GM12878 (cell line): ENCODE data around the gene SNX21. TPM values are rescaled to one million over a fixed set of nuclear protein-coding genes. Genes with fewer than 3 reads are reported as not detected.
"Not testable (repeated sequence)": the region's sequence is repeated elsewhere in the genome, so short reads cannot be mapped to it uniquely, and the experiment has no call there.

Source experiments
- ATAC-seq: fragments of 200-7000 bp; cut with Tn5 transposase; 3 replicates; pipeline ENCODE4 v1.9.1; 2020; ENCODE audit warnings: mild to moderate bottlenecking, moderate library complexity
- BruUV-seq: library from RNA; stranded (reverse); fragments of 400-500 nt; replicated peaks from 2 replicates; lab custom pipeline; 2021; lab: Mats Ljungman, UMichigan
- CTCF ChIA-PET: fragments of 300-600 bp; sonication (Branson Sonifier 250); formaldehyde crosslinking; extraction: SDS; loops from one replicate; lab custom pipeline; 2021; ENCODE audit warnings: inconsistent platforms; lab: Yijun Ruan, JAX
- POLR2A ChIA-PET: fragments of 350-600 bp; formaldehyde crosslinking; extraction: SDS; loops from one replicate; lab custom pipeline; 2021; ENCODE audit warnings: inconsistent platforms; lab: Charles Lee
- RAD21 ChIA-PET: fragments of 300-600 bp; sonication (Branson Sonifier 250); formaldehyde crosslinking; loops from one replicate; lab custom pipeline; 2023; ENCODE audit warnings: antibody characterized with exemption; ENCODE audit not compliant: unreplicated experiment; lab: Charles Lee
- SMC1A ChIA-PET: fragments of 300-600 bp; sonication (Branson Sonifier 250); formaldehyde crosslinking; loops from one replicate; lab custom pipeline; 2023; ENCODE audit not compliant: unreplicated experiment, uncharacterized antibody; lab: Charles Lee
- DNase-seq: peaks from one replicate; pipeline ENCODE4 v3.0.0-alpha.2; 2011; ENCODE audit warnings: low read depth, low spot score
- FAIRE-seq: peaks from 3 replicates; lab custom pipeline; 2011; peaks lifted over from hg19 to GRCh38; lab: Jason Lieb, UNC
- H2AFZ ChIP-seq: 2 replicates; pipeline ENCODE4 v1.6.0; 2011; ENCODE audit warnings: low read depth, low read length, control low read depth; ENCODE audit not compliant: control insufficient read depth
- H3K27ac ChIP-seq: 2 replicates; pipeline ENCODE4 v1.5.1; 2011; ENCODE audit warnings: control low read depth; ENCODE audit not compliant: control insufficient read depth, insufficient read depth
- H3K27me3 ChIP-seq, 2 experiments: replicated peaks in 1 of 2; 2 replicates each; pipeline versions ENCODE4 v1.6.0 to v1.6.1; 2011; ENCODE audit warnings: low read length in 1 of 2; ENCODE audit not compliant: control insufficient read depth in 2 of 2, insufficient read depth in 2 of 2
- H3K36me3 ChIP-seq, 2 experiments: 2 replicates each; pipeline ENCODE4 v1.5.1; 2011; ENCODE audit warnings: low read length in 1 of 2; ENCODE audit not compliant: control insufficient read depth in 2 of 2, insufficient read depth in 2 of 2
- H3K4me1 ChIP-seq: 2 replicates; pipeline ENCODE4 v1.6.1; 2011; ENCODE audit warnings: mild to moderate bottlenecking, low read length, moderate library complexity, mixed read lengths; ENCODE audit not compliant: control insufficient read depth, insufficient read depth
- H3K4me2 ChIP-seq: 2 replicates; pipeline ENCODE4 v1.6.0; 2011; ENCODE audit warnings: control low read depth; ENCODE audit not compliant: control insufficient read depth, insufficient read depth
- H3K4me3 ChIP-seq: fragments of 200-600 bp; sonication (generic); 2 replicates; pipeline ENCODE4 v1.5.1; 2016
- H3K79me2 ChIP-seq: 2 replicates; pipeline ENCODE4 v1.6.0; 2011; ENCODE audit warnings: low read length; ENCODE audit not compliant: control insufficient read depth, insufficient read depth
- H3K9ac ChIP-seq: 2 replicates; pipeline ENCODE4 v1.8.0; 2011; ENCODE audit warnings: low read length, control low read depth, mixed read lengths; ENCODE audit not compliant: control insufficient read depth, insufficient read depth
- H3K9me3 ChIP-seq: replicated peaks from 3 replicates; pipeline ENCODE4 v1.5.1; 2011; ENCODE audit warnings: mild to moderate bottlenecking, low read length; ENCODE audit not compliant: control insufficient read depth, insufficient read depth
- H4K20me1 ChIP-seq: 2 replicates; pipeline ENCODE4 v1.6.0; 2011; ENCODE audit not compliant: control insufficient read depth, insufficient read depth
- PML ChIP-seq: IDR thresholded peaks from 2 replicates; pipeline ENCODE4 v1.6.1; 2012; ENCODE audit warnings: low read length, inconsistent platforms
- STAT1 ChIP-seq: fragments of 450-650 bp; conservative IDR thresholded peaks from 2 replicates; pipeline ENCODE4 v1.6.1; 2014; ENCODE audit warnings: antibody characterized with exemption, mild to moderate bottlenecking
- WGBS: methylation state at CpG from one replicate; pipeline ENCODE4 v1.1.6; 2016; ENCODE audit warnings: low lambda C conversion rate; ENCODE audit not compliant: insufficient replicate concordance, insufficient coverage; ENCODE audit errors: missing lambda C conversion rate; 5-methylcytosine and 5-hydroxymethylcytosine counted together
- in situ Hi-C: fragments of 300-500 bp; cut with MboI; formaldehyde crosslinking; loops from 9 replicates; pipeline ENCODE4 v1.14.3; 2018; ENCODE audit warnings: mixed read lengths
- intact Hi-C: fragments of 100-400 bp; cut with micrococcal nuclease; formaldehyde crosslinking; loops from one replicate; pipeline ENCODE4 v1.14.2; 2022; ENCODE audit not compliant: unreplicated experiment
- polyA plus RNA-seq, 11 experiments: library from polyadenylated mRNA; depleted of rRNA in 4 of 11; unstranded in 6 of 11; stranded (reverse) in 5 of 11; fragments of >200 nt; fragmentation: Nextera tagmentation in 4 of 11; fragmentation: Illumina TruSeq in 1 of 11; extraction: Ambion mirVana in 4 of 11; extraction: Trizol in 1 of 11; gene quantifications; 1 replicate in 1 of 11; 2 replicates in 10 of 11; pipeline versions ENCODE4 v1.2.1 to v1.2.3, GENCODE V29; 2011 to 2016; ENCODE audit warnings: inconsistent platforms in 2 of 11, missing spikeins in 2 of 11, low read depth in 1 of 11
- total RNA-seq, 4 experiments: library from RNA; depleted of rRNA in 3 of 4; stranded (reverse); fragments of >200 nt in 3 of 4; fragmentation: Illumina TruSeq in 1 of 4; extraction: Trizol in 1 of 4; gene quantifications; 2 replicates each; pipeline versions ENCODE4 v1.2.1 to v1.2.3, GENCODE V29; 2013 to 2021

The SNX21 gene
- total and polyA plus RNA-seq, 10 of the 15 experiments (the other 5 are each of a cell fraction or from before 2014, with no cell fraction given) = 0.10 to 1.4 (median 0.57) TPM

- no peaks in the 10 kb centered on the region for H4K20me1 ChIP-seq
- H3K4me1 ChIP-seq = 0 out of 2 replicates have a peak, but pooled peaks cover 5% of the 10 kb centered on the region
- H3K4me3 ChIP-seq = no peak overlapping the region
- in situ Hi-C loops (no loop called here), intact Hi-C loops (no loop called here)
- H3K36me3 ChIP-seq = peaks cover 2 to 7% of the 10 kb centered on the region in 2 experiments; a peak in 3 of 4 replicates
- ChIA-PET SMC1A (interaction anchor here (0.9 to 2.2 kb wide), 2 partner anchors 45 to 165 kb away, joined by 3 to 6 read pairs; no protein-coding TSS in a partner anchor), CTCF (interaction anchor here (0.7 to 1.6 kb wide), 5 partner anchors 11 to 217 kb away, joined by 3 to 5 read pairs (median 4); no protein-coding TSS in a partner anchor), POLR2A (interaction anchor here (0.7 to 0.9 kb wide), 2 partner anchors 137 to 138 kb away, joined by 3 read pairs; partner anchors contain the start of gene PCIF1), RAD21 (no interaction called here)
- H3K9ac ChIP-seq = no peak overlapping the region
- DNase-seq (no peak), FAIRE-seq (no peak), ATAC-seq (no peak)
- no peak overlapping the region for H2AFZ ChIP-seq
- H3K9me3 ChIP-seq = no peaks in the 10 kb centered on the region
- no peak for TF ChIP-seq STAT1
- TF ChIP-seq PML = no peak
- H3K4me2 ChIP-seq = no peak overlapping the region
- H3K79me2 ChIP-seq = peaks cover 14% of the 10 kb centered on the region
- no peaks in the 10 kb centered on the region for H3K27me3 ChIP-seq
- BruUV-seq = no TSS peak
- 95% methylated on average over 11 of the region's 11 CpGs for WGBS
- H3K27ac ChIP-seq = no peak overlapping the region
Measured at GRCh38 chr20:45796337-45797065, 37.1 kb upstream of the SNX21 start.

GRCh38 chr20:45797510-45797909 lies 36.1 kb upstream of the SNX21 start:
- in situ Hi-C loops, H3K9me3 ChIP-seq, H3K36me3 ChIP-seq, FAIRE-seq, H3K4me2 ChIP-seq, H2AFZ ChIP-seq, BruUV-seq, H3K9ac ChIP-seq, H3K4me1 ChIP-seq, SMC1A ChIA-PET, H3K27ac ChIP-seq, H3K4me3 ChIP-seq, H4K20me1 ChIP-seq, RAD21 ChIA-PET, intact Hi-C loops, DNase-seq, ATAC-seq, H3K27me3 ChIP-seq, H3K79me2 ChIP-seq, POLR2A ChIA-PET: not testable (repeated sequence)
- CTCF ChIA-PET = interaction anchor here (5.0 kb wide), 1 partner anchor 173 kb away, joined by 64 read pairs; no protein-coding TSS in a partner anchor
- WGBS = no CpG with 5 or more reads among the region's 1 CpG

- H2AFZ ChIP-seq, H3K4me3 ChIP-seq, H4K20me1 ChIP-seq, H3K79me2 ChIP-seq, H3K4me2 ChIP-seq, H3K9ac ChIP-seq, H3K27ac ChIP-seq, BruUV-seq, H3K9me3 ChIP-seq, H3K36me3 ChIP-seq, in situ Hi-C loops, POLR2A ChIA-PET, H3K4me1 ChIP-seq, intact Hi-C loops, ATAC-seq, FAIRE-seq, H3K27me3 ChIP-seq, DNase-seq: not testable (repeated sequence)
- RAD21 ChIA-PET = interaction anchor here (1.0 to 2.3 kb wide), 3 partner anchors 45 to 165 kb away, joined by 3 to 22 read pairs (median 3); no protein-coding TSS in a partner anchor
- SMC1A ChIA-PET = interaction anchor here (0.9 to 2.8 kb wide), 7 partner anchors 10 to 207 kb away, joined by 3 to 35 read pairs (median 3); no protein-coding TSS in a partner anchor
- 100% methylated on average over 2 of the region's 3 CpGs for WGBS
- CTCF ChIA-PET = interaction anchor here (0.9 to 5.0 kb wide), 13 partner anchors 8 to 821 kb away, joined by 3 to 120 read pairs (median 17); partner anchors contain the start of genes ACOT8, PCIF1, ZSWIM1 and ZSWIM3
Measured at GRCh38 chr20:45797955-45798354, 35.6 kb upstream of the SNX21 start.
